GM19438 (cell line): Measurements from ENCODE around the gene THBS1.

Source experiments
- ATAC-seq: cut with Tn5 transposase; IDR thresholded peaks from one replicate; pipeline ENCODE4 v1.9.1; 2021; ENCODE audit warnings: low read depth; ENCODE audit not compliant: unreplicated experiment

THBS1 gene

GRCh38 chr15:39598958-39599845 lies 18.3 kb downstream of the THBS1 start:
- no peak for ATAC-seq

- no peak for ATAC-seq
These were observed 19.0 kb downstream of the THBS1 start for GRCh38 chr15:39599871-39600270.

GRCh38 chr15:39602143-39602542 lies 21.3 kb downstream of the THBS1 start:
- no peak for ATAC-seq

- no peak for ATAC-seq
These were observed 24.3 kb downstream of the THBS1 start for GRCh38 chr15:39605146-39605545.

- no peak for ATAC-seq
These were observed 27.6 kb downstream of the THBS1 start for GRCh38 chr15:39608185-39609139.

- no peak for ATAC-seq
These were observed 28.5 kb downstream of the THBS1 start for GRCh38 chr15:39609166-39609916.

- ATAC-seq = no peak
These were observed 29.8 kb downstream of the THBS1 start for GRCh38 chr15:39610665-39611064.

GRCh38 chr15:39613271-39613670 lies 32.4 kb downstream of the THBS1 start:
- no peak for ATAC-seq

GRCh38 chr15:39613861-39614260 lies 33.0 kb downstream of the THBS1 start:
- no peak for ATAC-seq

- no peak for ATAC-seq
These were observed 36.0 kb downstream of the THBS1 start for GRCh38 chr15:39616731-39617455.

- no peak for ATAC-seq
These were observed 37.4 kb downstream of the THBS1 start for GRCh38 chr15:39618063-39618823.

- ATAC-seq = no peak
These were observed 40.3 kb downstream of the THBS1 start for GRCh38 chr15:39621210-39621609.

GRCh38 chr15:39621976-39622375 lies 41.1 kb downstream of the THBS1 start:
- ATAC-seq = no peak

- ATAC-seq = no peak
These were observed 42.0 kb downstream of the THBS1 start for GRCh38 chr15:39622660-39623516.

- ATAC-seq = peak; percentile 81
These were observed 42.7 kb downstream of the THBS1 start for GRCh38 chr15:39623529-39623931.

GRCh38 chr15:39624806-39625205 lies 43.9 kb downstream of the THBS1 start:
- ATAC-seq = no peak

GRCh38 chr15:39625451-39625850 lies 44.6 kb downstream of the THBS1 start:
- no peak for ATAC-seq

- ATAC-seq = no peak
These were observed 45.0 kb downstream of the THBS1 start for GRCh38 chr15:39625856-39626255.
